Stimulated activated CD4-positive, alpha-beta T cell treated with anti-CD3 and anti-CD28 coated beads, Interleukin-4, amount 100 ng/mL, for 1 hour (primary cell): ENCODE measurements around the gene LIPE.

ENCODE experiments used
- DNase-seq: peaks from one replicate; pipeline ENCODE4 v3.0.0-alpha.2; 2020

LIPE gene

DNA sequence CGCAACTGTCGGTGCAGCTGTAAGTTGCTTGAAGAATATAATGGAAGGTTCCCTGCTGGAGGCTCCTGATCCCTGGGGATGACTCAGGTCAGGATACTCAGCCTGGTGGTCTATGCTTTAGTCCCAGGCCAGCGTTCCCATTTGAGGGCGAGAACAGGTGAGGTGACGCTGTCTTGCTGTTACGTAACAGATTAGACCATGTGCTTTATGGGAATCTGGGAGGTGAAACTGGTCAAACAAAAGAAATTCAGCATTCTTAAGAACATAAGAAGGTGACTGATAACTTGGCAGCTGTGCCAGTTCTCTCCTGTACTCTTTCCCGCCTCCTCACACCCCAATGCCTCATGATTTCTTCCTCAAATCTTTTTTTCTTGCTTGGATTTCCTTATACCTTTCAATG is 15.6 kb upstream of the LIPE start, which contains the start of gene CXCL17:
CXCL17 (minus strand) TSS at position 114 of the 400 bp plus-strand sequence. CDS start 114 bp downstream, outside the sequence.
- DNase-seq = no peak

DNA sequence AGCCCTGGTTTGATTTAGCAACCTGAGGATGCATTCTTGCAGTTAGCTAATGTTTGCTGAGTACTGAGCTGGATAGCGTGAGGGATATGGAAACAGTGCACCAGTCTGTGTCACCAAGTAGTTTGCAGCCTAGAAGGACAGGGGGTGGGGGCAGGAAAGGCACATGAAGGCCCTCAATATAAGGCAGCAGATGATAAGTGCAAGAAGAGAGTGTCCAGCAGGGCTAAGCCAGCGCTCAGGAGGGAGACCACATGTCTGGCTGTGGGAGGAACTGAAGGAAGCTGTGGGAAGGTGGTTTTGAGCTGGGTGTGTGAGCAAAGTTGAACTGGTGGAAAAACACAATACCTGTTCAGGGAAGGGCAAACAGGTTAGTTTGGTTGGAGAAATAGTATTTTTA is 13.9 kb upstream of the LIPE start:
- DNase-seq = no peak

GRCh38 chr19:42440357-42441048 is 13.3 kb upstream of the LIPE start:
- DNase-seq = peak; percentile 86

GRCh38 chr19:42436006-42436405 is 8.8 kb upstream of the LIPE start:
- DNase-seq = no peak

- no peak for DNase-seq
Measured at GRCh38 chr19:42435316-42435715, 8.1 kb upstream of the LIPE start.

- DNase-seq = peak; percentile 66
Measured at GRCh38 chr19:42433503-42434260, 6.5 kb upstream of the LIPE start.

GRCh38 chr19:42431486-42431885 is 4.3 kb upstream of the LIPE start:
- DNase-seq = no peak

GRCh38 chr19:42428676-42429075 is 1.5 kb upstream of the LIPE start:
- no peak for DNase-seq

- no peak for DNase-seq
Measured at GRCh38 chr19:42426643-42427042, 545 bp downstream of the LIPE start.

GRCh38 chr19:42424712-42425131 is 2.5 kb downstream of the LIPE start:
- no peak for DNase-seq

DNA sequence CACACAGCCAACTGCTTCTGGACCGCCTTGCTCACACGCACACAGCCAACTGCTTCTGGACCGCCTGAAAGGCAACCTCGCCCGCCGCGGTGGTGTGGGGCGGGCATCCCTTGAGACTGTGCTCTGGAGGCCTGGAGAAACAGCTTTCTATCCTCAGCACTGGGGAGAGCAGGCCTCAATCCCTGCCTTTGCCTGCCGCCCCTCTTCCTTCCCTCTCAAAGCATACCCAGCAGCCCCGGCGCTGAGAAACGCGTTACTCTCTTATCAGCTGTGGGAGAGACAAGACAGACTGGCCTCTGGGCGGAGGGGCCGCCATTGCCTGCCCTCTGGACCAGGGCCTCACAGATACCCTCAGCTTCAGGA is 2.9 kb downstream of the LIPE start:
- DNase-seq = no peak

GRCh38 chr19:42423462-42424344 is 3.5 kb downstream of the LIPE start:
- DNase-seq = peak; percentile 93

- peak; percentile 42 for DNase-seq
Measured at GRCh38 chr19:42422901-42423461, 4.2 kb downstream of the LIPE start.

DNA sequence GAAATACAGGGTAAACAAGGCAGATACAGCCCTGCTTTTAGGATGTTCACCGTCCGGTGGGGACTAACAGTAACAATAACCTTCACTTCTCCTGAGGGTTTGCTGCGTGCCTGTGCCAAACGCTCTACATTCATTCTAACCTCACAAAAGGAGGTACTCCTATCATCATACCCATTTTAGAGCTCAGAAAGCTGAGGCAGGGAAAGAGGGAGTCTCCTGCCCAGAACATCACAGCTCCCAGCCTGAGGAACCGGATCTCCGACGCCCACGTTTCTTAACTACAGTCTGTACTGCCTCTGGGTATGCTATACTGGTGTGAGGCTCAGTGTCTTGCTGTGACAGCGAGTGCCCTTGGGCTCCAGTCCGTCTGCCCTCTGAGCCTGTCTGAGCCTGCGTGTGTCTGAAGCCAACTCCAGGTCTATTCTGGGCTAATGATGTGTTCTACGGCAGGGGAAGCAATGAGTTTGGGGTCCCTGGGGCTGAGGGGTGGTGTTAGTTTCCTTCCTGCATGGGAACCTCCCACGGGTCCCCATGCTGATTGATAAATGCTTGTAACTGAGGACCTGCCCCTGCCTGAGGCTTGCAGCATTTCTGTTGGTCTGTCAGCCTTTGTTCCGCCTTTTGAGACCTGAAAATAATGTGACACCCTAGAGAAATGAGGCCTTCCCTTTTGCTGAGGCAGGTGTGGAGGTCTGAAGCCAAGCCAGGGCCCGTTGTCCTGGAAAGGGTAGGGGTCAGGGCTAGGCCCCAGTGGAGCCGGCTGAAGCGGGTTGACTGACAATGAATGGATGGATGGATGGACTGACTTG is 4.9 kb downstream of the LIPE start:
- no peak for DNase-seq

DNA sequence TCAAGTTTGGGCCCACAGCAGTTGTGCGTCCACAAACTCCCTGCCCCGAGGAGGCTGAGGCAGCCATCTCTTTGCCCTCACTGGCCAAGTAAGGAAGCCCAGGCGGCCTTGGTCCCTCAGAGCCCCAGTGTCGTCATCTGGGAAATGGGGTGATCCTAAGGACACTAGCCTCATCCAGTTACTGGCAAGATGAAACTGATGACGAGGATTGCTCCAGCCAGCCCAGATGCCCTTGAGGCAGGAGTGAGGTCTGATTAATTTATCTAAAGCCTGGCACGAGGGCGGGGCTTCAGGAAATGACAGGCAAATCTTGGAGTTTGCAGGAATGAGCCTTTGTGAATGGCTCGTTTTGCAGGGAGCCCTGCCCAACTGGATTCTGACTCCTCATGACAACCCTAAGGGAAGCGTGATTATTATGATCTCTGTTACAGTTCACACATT is 5.6 kb downstream of the LIPE start:
- no peak for DNase-seq

- no peak for DNase-seq
Measured at GRCh38 chr19:42421101-42421500, 6.1 kb downstream of the LIPE start.

DNA sequence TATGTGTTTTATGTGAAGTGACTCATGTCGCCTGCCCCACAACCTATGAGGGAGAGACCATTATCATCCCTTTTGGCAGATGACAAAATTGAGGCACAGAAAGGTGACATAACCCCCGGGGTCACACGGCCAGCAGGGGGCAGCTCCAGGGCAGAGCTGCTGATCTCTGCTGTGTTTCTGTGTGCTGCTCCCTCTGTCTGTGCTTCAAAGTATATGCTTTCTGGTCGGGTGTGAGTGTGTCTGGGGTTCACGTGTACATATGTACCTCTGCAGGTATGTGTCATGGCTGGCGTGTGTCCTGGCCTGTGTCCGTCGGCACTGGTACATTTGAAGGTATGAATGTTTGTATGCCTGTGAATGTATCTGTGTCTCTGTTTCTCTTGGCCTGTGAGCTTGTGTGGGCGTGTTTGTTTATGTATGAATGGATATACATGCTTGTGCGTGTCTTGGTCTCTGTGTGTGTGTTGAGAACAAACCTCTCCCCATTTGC is 7.1 kb downstream of the LIPE start:
- DNase-seq = peak; percentile 79

DNA sequence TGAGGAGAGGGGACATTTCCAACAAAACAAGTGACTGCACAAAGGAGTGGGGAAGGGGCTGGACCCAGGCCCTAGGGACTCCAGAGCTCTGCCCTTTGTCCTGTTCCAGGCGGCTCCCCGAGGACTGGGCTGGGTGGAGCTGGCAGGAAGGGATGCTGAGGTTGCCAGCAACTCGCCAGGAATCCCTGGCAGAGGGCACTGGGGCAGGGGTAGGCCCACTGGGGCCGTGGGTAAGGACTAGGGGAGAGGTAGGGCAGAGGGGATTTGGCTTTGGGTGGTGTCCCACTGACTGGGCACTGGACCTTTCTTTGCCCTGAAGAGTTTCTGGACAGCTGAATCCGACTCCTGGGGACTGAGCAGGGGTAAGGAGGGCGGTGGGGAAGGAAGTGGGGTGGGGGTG is 7.9 kb downstream of the LIPE start:
- no peak for DNase-seq

DNA sequence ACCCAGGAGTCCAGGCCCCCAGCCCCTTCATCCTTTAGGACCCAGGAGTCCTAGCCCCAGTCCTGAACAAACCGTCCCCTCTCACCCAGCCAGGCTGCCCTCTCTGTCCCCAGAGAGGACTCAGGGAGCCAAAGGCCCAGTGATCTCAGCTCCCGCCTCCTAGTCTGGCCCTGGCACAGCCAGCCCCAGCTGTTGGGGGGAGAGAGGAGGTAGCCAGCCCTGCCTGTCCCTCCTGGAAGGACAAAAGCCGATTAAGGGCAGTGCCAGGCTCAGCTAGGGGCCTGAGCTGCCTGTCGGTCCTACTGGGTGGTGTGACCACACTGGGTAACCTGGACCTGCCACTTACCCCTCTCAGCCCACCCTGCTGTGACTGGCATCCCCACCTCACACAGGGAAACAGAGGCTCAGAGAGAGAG is 14.5 kb downstream of the LIPE start:
- DNase-seq = no peak

- no peak for DNase-seq
Measured at GRCh38 chr19:42412227-42412626, 15.0 kb downstream of the LIPE start.

GRCh38 chr19:42411581-42412178 is 15.5 kb downstream of the LIPE start:
- DNase-seq = no peak

DNA sequence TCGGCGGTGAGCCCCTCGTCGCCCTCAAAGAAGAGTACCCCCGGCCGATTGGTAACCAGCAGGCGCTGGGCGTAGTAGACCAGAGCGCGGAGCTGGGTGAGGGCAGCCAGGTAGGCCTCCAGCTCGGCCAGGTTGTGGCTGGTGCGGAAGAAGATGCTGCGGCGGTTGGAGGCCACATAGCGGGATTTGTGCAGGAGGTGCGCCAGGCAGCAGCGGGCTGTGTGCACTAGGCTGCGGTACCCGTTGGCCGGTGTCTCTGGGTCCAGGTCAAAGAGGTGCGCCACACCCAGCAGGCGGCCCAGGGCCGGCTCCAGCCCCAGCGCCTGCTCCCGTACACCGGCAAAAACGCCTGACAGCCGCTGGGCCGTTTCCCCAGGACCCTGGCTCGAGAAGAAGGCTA is 16.8 kb downstream of the LIPE start:
- DNase-seq = no peak
